DMS79 treated with DMSO at 0.1 percent for 48 hours (cell line): ENCODE measurements around the gene KRTAP5-6.

Source experiments
- DNase-seq: peaks from one replicate; lab custom pipeline; 2025; lab: John Stamatoyannopoulos, UW

The KRTAP5-6 gene

GRCh38 chr11:1696608-1697570 is at the start of gene KRTAP5-6:
TSS of gene KRTAP5-6 (plus strand) at chr11:1697195. CDS start at chr11:1697246, 51 bp downstream.
- DNase-seq = no peak

- no peak for DNase-seq
These were observed 48.9 kb upstream of the KRTAP5-6 start for GRCh38 chr11:1647901-1648652.

GRCh38 chr11:1648653-1649420 is 48.2 kb upstream of the KRTAP5-6 start:
- no peak for DNase-seq

GRCh38 chr11:1650034-1650917 is 46.7 kb upstream of the KRTAP5-6 start:
- no peak for DNase-seq

- DNase-seq = no peak
These were observed 46.1 kb upstream of the KRTAP5-6 start for GRCh38 chr11:1650918-1651262.

GRCh38 chr11:1651411-1651980 is 45.5 kb upstream of the KRTAP5-6 start:
- no peak for DNase-seq

- no peak for DNase-seq
These were observed 45.0 kb upstream of the KRTAP5-6 start for GRCh38 chr11:1652026-1652425.

GRCh38 chr11:1652442-1652770 is 44.6 kb upstream of the KRTAP5-6 start:
- DNase-seq = no peak

- peak; percentile 36 for DNase-seq
These were observed 44.0 kb upstream of the KRTAP5-6 start for GRCh38 chr11:1652771-1653540.

GRCh38 chr11:1653541-1654387 is 43.2 kb upstream of the KRTAP5-6 start:
- no peak for DNase-seq

- no peak for DNase-seq
These were observed 42.4 kb upstream of the KRTAP5-6 start for GRCh38 chr11:1654388-1655167.

- no peak for DNase-seq
These were observed 41.6 kb upstream of the KRTAP5-6 start for GRCh38 chr11:1655168-1656060.

GRCh38 chr11:1656061-1656441 is 40.9 kb upstream of the KRTAP5-6 start:
- no peak for DNase-seq

- no peak for DNase-seq
These were observed 40.3 kb upstream of the KRTAP5-6 start for GRCh38 chr11:1656670-1657069.

- no peak for DNase-seq
These were observed 37.5 kb upstream of the KRTAP5-6 start for GRCh38 chr11:1659506-1659905.

- DNase-seq = no peak
These were observed 36.7 kb upstream of the KRTAP5-6 start for GRCh38 chr11:1660111-1660867.
